HFF-Myc (cell line): Measurements from ENCODE around the gene FAM241A.
"Not testable (repeated sequence)": the region's sequence is repeated elsewhere in the genome, so short reads cannot be mapped to it uniquely, and the experiment has no call there.

Experiments
- DNase-seq: peaks from one replicate; pipeline ENCODE4 v3.0.0-alpha.2; 2011; ENCODE audit warnings: low read depth; ENCODE audit errors: extremely low read depth
- H3K4me3 ChIP-seq: replicated peaks from 2 replicates; pipeline ENCODE4 v1.5.1; 2011; ENCODE audit warnings: low read depth, mild to moderate bottlenecking, control low read depth, low read length
- CTCF ChIP-seq: IDR thresholded peaks from 2 replicates; pipeline ENCODE4 v1.5.1; 2012; ENCODE audit warnings: mild to moderate bottlenecking, low read depth, low read length, control low read depth; ENCODE audit errors: missing control alignments

The FAM241A gene

GRCh38 chr4:112196461-112196860, 51.2 kb downstream of the FAM241A start:
- no peak for DNase-seq
- TF ChIP-seq CTCF = no peak
- no peak overlapping the region for H3K4me3 ChIP-seq

GRCh38 chr4:112199041-112199440, 53.8 kb downstream of the FAM241A start:
- no peak overlapping the region for H3K4me3 ChIP-seq
- no peak for TF ChIP-seq CTCF
- DNase-seq = no peak

GRCh38 chr4:112201915-112202505, 56.8 kb downstream of the FAM241A start:
- no peak overlapping the region for H3K4me3 ChIP-seq
- DNase-seq = no peak
- no peak for TF ChIP-seq CTCF

GRCh38 chr4:112203593-112203992, 58.3 kb downstream of the FAM241A start:
- DNase-seq = no peak
- no peak overlapping the region for H3K4me3 ChIP-seq
- TF ChIP-seq CTCF = no peak

GRCh38 chr4:112206431-112206830, 61.2 kb downstream of the FAM241A start:
- no peak for TF ChIP-seq CTCF
- DNase-seq = no peak
- no peak overlapping the region for H3K4me3 ChIP-seq

GRCh38 chr4:112208137-112209095, 63.2 kb downstream of the FAM241A start:
- not testable (repeated sequence) for H3K4me3 ChIP-seq

GRCh38 chr4:112210777-112211176, 65.5 kb downstream of the FAM241A start:
- no peak overlapping the region for H3K4me3 ChIP-seq
- DNase-seq = no peak
- TF ChIP-seq CTCF = no peak

More at GRCh38 chr4:112208137-112209095, 63.2 kb downstream of the FAM241A start:
- not testable (repeated sequence) for DNase-seq
